GM04504 (cell line): ENCODE results near the gene LMO2.

Experiments used
- DNase-seq: peaks from one replicate; pipeline ENCODE4 v3.0.0-alpha.2; 2012; ENCODE audit warnings: low read depth

Gene LMO2

DNA sequence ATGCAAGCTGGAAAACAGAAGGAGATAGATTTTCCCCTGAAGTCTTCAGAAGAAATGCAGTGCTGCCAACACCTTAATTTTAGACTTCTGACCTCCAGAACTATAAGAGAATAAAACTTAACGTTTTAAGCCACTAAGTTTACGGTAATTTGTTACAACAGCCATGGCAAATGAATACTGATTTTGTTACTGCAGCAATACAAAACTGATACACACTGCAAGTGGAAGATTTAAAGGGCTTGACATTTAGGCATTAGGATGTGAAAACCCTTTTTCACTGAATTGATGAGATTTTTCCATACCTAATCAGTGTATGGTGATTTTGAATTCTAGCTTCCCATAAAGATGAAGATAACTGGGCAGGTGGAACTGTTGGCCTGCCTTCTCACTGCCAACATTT lies 22.1 kb upstream of the LMO2 start:
- DNase-seq = no peak

DNA sequence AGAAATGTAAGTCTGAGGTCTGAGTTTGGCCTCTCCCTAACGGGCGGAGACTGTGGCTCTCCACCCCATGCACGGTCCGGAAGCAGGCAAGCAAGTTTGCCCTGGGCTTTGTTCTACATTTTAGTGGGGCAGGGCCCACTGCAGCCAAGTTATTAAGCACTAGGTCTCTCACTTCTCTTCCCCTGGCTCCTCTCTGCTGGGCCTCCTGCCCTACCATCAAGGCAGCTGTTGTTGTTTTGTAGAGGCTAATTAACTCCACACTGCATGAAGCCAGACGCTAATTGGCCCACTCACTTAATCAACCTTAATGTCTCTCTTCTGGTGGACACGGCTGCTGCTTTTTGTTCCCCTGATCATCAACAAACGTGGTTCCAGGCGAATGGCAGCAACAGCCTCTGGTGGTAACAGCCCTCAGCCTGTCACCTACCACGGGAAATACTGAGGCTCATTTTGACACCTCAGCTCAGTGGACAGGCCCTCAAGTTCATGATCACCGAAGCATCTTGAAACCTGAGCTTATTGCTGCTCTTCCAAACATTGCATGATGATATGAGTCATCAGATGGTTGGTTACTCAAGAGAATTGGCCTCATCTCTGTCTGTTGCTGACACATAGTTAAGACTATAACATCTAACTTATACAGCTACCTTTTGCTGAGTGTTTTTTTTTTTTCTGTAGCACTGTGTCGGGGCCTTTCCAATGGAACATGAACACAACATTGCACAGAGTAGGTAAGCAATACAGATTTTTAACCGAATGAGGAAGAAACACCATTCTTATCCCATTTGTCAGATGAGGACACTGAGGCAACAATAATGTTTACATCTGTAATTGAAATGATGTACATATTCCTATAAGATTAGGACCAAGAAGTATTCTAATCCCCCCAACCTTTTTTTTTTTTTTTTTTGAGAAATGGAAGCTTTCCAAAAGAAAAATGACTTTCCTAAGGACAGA lies 20.8 kb upstream of the LMO2 start:
- DNase-seq = peak; percentile 76

DNA sequence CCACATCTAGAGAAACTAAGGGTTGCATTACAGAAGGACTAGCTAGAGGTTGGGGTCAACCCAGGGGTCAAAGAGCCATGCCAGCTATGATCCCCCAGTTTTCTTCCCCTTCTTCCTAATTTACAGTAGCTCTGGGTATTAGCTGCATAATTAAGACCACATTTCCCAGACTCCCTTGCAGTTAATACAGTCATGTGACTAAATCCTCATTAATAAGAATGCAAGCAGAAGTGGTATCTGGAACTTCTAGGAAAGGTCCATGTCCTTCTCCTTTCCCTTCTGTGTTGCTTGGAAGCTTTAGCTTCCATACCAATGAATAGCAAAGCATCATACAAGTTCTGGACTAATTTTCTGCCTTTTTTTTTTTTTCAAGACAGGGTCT lies 19.1 kb upstream of the LMO2 start:
- DNase-seq = no peak

DNA sequence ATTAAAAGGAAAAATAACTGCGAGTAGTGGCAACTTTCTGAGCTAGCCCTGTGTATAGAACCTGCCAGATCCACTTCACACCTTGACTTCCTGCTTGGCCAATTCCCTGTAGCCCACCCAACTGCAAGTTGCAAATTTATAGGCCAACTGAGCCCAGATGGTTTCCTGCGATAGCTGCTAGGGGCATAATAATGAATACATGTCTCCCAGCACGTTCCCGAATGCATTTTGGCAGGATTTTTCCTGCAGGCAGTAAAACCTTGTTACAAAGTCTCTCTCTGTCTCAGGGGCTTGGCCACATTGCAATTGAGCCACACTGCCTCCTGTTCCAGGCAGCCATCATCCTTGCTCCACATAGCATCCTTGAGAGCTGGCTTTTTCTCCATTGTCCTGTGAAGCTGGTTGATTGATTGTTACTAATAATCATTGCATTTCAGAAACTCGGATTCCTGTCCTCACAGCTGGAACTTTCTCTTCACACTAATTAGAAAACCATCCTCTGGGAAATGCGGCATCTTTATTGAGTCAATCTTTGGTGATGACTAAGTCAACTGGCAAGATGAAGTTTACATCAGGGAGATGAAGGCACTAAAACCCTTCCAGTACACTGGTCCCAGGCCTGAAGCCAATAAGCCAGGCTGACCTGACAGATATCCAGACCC lies 18.6 kb upstream of the LMO2 start:
- no peak for DNase-seq

DNA sequence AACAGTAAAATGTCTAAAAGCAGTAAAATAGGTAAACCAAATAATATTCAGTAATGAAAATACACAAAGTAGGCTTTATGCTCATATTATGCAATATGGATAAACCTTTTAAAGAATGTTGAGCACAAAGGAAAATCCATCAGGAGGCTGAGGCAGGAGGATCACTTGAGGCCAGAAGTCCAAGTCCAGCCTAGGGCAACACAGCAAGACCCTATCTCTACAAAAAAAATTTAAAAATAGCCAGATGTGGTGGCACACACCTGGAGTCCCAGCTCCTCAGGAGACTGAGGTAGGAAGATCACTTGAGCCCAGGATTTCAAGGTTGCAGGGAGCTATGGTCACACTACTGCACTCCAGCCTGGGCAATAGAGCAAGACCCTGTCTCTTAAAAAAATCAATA lies 17.7 kb upstream of the LMO2 start:
- no peak for DNase-seq

DNA sequence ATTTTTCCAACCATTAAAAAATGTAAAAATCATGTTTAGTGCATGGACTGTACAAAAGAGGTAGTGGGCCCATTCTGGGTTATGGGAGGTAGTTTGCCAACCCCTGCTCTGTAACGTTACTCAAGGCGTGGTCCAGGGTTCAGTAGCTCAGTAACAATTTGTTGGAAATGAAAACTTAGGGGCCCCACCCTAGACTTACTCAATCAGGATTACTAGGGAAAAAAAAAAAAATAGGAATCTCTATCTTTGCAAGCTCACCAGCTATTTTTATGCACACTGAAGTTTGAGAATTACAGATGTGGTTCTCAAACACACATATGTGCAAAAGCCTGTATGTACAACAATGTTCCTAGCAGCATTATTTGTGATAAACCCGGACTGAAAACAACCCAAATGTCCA lies 17.3 kb upstream of the LMO2 start:
- no peak for DNase-seq

DNA sequence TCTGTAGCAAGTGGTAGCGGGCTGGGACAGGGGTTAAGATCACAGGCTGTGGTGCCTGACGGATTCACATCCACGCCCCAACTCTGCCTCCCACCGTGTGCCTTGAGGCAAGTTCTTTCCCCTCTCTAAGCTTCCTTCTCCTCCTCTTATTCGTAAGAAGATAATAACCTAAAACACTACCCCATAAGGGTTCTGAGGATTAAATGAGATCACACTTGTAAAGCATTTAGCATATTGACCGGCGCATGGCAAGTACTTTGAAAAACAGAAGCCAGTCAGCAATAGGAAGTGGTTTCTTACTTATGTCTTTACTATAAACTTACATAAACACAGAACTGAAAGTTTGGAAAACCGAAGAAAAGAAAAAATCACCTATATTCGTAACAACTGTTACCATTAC lies 15.5 kb upstream of the LMO2 start:
- DNase-seq = no peak

DNA sequence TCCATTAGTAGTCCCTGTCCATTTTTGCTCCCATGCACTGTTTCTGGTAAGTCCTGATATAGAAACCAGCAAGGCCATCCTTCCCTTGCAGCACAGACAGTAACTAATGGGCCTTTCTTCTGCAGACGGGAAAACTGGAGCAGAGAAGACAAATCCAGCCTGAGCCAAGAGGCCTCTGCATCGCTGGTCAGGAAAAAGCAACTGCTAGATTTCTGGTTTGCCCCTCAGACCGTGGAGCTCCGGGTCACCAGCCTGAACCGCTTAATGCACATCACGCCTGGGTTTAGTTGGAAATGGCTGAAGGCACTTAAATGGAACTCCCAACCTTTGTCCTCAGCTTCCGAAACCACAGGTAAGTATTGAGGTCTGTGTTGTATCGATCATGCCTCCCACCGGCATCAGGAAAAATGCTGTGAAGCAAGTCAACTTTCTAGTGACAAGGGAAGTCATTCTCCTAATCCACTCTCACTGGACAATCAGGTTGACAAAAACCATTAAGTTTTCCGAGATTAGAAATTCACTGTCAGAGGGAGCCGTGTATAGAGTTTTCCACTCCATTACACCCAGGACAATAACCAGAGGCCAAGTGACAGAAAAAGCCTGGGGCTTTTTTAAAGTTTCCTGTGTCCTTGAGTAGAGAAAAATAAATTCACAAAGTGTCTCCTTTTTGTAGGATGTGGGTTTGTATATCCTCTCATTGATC lies 14.8 kb upstream of the LMO2 start:
- DNase-seq = no peak

DNA sequence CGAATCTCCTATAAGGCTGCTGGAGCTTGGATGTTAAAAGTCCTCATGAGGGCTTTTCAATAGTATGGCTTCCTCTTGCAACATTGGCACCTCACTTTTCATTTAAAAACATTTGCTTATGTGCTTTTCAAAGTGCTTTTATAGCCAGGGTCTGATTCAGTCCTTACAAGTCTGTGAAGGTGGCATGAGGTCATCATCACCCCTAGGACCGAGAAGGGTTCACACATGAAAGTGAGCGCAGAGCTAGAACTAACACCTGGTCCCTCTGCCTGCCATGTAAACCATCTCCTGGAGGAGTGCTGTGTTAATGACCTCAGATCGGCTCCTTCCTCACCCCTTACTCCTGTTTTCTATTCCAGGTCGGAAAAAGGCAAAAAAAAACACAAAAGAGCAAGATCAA lies 12.2 kb upstream of the LMO2 start:
- DNase-seq = no peak

DNA sequence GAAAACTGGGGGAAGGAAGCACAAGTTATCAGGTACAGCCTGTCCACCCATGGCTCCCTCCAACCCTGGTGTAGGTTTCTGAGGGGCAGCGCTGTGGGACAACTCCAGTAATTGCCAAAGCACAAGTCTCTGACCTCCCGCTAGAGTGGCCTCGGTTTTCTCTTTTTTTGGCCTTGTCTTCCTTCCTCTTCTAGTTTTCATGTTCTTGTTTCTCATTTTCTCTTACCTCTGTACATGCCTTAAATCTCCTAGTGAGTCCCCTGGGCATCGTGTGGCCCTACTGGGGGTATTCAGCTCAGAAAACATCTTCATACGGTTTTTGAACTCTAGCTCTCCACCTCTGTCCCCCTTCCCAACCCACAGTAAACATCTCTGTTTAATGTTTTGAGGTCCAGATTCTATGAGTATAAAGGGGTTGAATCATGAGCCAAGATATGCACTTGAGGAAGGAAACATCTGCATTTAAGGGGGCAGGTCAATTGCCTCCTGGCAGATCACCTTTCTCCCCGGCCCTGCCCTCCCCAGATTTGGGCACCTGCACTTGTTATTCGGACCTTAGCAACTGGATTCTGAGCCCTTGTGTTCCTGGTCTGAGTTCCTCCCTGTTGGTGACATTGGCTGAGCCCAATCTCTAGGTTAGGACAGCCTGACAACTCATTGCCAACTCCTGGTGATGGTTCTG lies 8.4 kb upstream of the LMO2 start:
- no peak for DNase-seq

DNA sequence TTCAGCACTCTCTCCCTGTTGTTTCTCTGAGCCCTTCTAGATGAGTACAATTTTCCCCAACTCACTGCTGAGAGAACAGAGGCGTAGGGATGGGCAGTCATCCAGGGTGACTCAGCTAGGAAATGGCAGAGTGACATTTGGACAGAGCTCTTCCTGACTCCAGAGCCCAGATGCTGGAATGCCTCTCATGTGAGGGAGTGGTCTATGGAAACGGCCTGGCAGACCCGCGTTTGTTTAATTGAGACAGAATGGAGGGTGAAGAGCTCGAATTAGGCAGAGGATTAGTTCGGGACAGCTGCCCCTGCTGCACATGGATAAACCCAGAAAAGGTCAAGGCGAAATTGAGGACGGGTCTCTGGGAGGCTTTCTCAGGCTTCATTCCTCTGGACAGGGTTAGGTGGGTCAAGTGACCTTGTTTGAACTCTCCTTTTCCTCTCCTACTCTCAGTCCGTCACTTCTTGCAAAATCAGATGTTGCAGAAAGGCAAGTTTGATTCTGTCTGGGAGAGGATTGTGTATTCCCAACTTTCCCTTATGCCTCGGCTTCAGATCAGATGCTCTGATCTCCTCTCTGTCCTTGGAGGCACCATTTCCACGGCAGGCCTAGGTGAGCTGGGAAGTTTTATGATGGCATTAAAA lies 7.6 kb upstream of the LMO2 start:
- DNase-seq = peak; percentile 78

DNA sequence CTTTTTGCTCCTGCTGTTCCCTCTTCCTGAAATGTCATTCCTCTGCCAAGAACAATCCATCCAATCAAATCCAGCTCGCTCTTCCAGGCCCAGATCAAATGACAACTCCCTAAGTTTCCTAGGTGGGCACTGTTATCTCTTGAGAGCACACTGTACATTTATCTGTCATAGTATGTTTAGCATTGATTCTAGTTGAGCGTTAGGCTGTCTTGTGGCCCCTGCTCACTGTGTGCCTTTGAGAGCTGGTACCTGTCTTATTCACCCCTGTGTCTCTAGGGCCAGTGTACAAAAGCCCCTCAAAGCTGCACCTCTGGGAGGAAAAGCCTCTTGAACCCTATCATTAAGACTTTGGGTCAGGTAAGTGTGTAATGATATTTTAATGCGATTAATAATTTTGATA lies 7.1 kb upstream of the LMO2 start:
- DNase-seq = no peak

DNA sequence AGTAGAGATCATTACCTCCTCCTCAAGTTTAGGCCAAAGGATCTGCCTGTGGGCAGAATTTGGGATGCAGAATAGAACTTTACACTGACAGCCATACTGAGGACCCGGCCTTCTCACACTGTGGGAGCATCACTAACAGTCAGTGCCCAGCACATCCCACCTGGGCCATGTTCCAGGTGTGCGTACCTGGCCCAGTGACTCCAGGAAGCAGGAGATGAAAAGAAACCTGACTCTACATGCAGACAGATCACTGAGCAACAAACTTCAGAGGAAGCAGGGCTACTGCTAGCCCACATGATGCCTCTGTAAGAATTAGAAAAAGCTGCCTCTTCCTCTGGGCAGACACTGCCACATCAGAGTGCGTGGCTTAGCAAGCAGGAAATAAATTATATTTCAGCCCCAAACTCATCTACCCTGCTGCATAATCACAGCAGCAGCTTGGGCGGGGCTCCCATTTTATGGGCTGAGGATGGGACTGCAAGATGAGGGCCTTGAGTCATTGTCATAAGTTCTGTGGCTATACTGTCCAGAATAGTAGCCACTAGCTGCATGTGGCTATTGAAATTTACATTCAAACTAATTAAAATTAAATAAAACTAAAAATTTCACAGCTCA lies 6.0 kb upstream of the LMO2 start:
- DNase-seq = no peak

DNA sequence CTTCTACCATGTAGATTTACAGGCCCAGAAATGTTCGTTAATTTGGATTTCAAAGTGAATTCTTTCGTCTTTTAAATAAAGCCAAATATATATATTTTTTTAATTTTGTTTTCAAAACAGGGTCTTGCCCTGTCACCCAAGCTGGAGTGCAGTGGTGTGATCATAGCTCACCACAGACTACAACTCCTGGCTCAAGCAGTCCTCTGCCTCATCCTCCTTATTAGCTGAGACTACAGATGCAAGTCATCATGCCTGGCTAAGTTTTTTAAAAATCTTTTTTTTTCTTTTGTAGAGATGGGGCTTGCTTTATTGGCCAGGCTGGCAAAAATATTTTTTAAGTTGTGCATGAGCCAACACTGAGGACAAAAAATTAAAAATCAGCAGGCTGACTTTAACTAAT lies 5.0 kb upstream of the LMO2 start:
- DNase-seq = no peak

DNA sequence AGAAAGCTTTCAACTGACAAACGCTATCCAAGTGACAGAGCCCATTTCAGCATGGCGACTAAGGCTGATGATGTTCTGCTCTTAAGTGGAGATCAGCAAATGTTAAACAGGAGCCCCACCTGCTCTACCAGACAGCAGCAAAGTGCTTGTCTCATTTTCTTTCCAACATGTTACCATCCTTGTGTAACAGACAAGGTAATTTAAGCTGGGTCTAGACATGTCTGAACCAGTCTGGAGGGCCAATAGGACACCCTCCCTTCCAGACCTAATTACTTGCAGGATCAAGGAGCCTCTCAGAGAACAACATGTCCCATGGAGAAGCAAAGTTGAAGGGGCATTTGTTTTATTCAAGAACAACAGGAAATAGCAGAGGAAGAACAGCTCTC lies 3.9 kb upstream of the LMO2 start:
- no peak for DNase-seq

DNA sequence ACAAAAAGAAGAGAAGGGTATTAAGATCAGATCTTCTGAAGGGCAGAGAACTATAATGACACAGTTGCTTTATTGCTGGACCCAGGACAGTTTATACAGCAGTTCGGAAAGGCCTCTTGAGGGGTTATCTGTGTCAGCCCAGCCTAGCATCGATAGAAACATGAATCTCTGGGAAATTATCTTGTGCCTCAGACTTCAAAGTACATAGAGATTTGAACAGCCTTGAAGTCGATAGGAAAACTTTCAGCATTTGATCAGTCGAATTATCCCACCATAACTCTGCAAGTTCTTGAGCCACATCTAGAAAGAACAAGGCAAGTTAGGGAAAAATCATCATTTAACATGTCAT lies 2.5 kb upstream of the LMO2 start:
- no peak for DNase-seq

DNA sequence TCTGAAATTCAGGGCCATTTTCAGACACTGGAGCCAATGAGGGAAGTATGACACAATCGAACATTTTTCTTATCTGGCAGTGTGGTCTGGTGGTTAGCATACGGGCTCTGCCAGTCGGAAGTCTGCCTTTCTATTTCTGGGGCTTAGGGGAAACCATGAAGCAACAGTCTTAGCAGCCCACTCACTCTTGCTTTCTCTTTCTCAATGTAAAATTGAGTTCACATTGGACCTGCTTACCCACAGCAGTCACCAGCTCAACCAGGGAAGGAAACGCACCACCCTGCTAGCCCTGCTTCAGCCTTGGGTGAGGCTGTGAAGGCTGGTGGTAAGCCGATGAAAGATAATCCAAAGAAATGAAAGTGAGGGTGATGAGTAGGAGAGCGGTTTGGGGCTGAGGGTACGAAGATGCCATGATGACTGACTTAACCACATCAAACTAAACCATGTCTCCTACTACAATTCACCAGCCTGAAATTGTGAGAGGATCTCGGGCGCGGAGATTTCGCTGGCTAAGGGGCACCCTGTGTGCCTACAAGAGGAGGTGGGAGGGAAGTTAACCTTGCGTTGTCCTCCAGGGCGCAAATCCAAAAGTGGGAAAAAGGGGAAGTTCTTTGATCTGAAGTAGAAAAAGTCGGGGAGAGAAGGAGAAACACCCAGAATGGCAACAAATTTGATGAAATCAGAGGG lies 2.0 kb upstream of the LMO2 start:
- no peak for DNase-seq

DNA sequence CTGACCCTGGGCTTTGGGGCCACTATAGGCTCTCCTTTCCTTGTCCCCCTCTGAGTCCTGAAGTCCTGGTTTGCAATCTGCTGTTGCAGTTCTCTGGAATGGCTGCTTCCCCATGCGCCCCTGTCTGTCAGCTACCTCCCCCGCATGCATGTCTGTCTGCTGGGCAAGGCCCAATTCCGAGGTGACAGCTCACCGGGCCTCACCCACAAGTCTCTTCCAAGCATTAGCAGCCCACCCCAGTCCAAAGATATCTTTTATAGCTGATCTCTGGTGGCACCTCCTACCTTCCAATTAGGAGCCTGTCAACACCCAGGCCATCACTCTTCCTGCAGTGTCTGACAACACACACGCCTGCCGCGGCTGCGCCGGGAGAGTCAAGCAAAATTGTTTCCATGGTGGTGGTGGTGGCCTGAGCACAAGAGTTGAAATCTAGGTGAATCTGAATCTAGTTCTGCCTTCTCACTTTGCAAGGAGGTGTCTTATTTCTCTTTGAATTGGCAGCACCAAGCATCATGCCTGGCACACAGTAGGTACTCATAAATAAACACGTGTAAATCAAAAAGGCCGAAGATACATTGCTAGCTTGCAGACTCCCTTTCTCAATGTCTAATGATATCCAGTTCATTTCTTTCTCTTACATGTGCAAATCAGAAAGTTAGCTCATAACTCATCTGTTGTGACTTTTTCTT lies 1.2 kb upstream of the LMO2 start:
- no peak for DNase-seq

DNA sequence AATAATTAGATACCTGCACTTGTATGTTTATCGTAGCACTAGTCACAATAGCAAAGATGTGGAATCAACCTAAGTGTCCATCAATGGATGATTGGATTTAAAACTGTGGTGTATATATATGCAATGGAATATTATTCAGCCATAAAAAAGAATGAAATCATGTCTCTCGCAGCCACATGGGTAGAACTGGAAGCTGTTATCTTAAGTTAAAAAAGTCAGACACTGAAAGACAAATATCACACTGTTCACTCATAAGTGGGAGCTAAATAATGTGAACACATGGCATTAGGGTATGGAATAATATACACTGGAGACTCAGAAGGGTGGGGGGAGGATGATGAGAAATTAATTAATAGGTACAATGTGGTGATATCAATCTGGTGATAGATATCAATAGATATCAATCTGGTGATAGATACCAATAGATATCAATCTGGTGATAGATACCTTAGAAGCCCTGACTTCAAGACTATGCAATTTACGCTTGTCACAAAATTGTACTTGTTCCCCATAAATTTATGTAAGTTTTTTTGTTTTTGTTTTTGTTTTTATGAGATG lies 2.0 kb downstream of the LMO2 start:
- no peak for DNase-seq

DNA sequence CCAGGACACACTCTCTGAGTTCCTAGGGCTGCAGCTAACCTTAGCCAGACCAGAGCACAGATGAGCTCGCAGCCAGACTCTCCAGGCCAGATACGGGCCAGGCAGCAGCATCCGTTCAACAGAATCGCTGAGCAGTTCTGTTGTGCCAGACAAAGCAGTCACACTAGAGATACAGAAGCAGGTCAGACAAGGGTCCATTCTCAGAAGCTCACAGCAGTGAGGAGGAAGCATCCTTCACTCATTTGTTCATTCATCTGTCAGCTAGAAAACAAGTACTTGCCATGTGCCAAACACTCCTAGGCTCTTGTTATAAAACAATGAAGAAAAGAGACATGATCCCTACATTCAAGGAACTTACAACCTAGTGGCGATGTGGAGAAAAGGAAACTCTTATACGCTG lies 2.6 kb downstream of the LMO2 start:
- no peak for DNase-seq
